Body of pancreas (tissue), 4 donors: ENCODE results near the gene NCAPD2. TPM values are rescaled to one million over a fixed set of nuclear protein-coding genes. Genes with fewer than 3 reads are reported as not detected.

ENCODE experiments used
- ATAC-seq: fragments of 150-250 bp; one replicate; pipeline ENCODE4 v1.9.1; 2016
- DNase-seq, 4 donors: peaks; one replicate each; pipeline ENCODE4 v3.0.0-alpha.2; 2019
- H3K27ac ChIP-seq, 4 donors: fragments of 200-600 bp; sonication (generic); 1 replicate in 3 of 4; 2 replicates in 1 of 4; pipeline versions ENCODE4 v1.5.1 to v1.6.1; 2016 to 2019; ENCODE audit warnings: mild to moderate bottlenecking in 1 of 4, mixed read lengths in 1 of 4, moderate library complexity in 1 of 4
- H3K27me3 ChIP-seq, 2 donors: fragments of 200-600 bp; sonication (generic); one replicate each; pipeline ENCODE4 v1.6.0; 2016; ENCODE audit warnings: mild to moderate bottlenecking in 1 of 2
- H3K36me3 ChIP-seq, 2 donors: fragments of 200-600 bp; sonication (generic); replicated peaks in 1 of 2; 2 replicates each; pipeline ENCODE4 v1.5.1; 2016; ENCODE audit warnings: low read depth in 2 of 2; ENCODE audit not compliant: insufficient read depth in 1 of 2
- H3K4me1 ChIP-seq: fragments of 200-600 bp; sonication (generic); one replicate; pipeline ENCODE4 v1.6.0; 2016
- H3K4me3 ChIP-seq, 2 donors: fragments of 200-600 bp; sonication (generic); 1 replicate in 1 of 2; 2 replicates in 1 of 2; pipeline ENCODE4 v1.5.1; 2016 to 2019
- H3K9me3 ChIP-seq, 3 donors: fragments of 200-600 bp; sonication (generic); 1 replicate in 2 of 3; 2 replicates in 1 of 3; pipeline ENCODE4 v1.5.1; 2016
- CTCF ChIP-seq, 7 experiments: fragments of 450-650 bp in 4 of 7; fragments of 200-600 bp in 3 of 7; sonication (generic) in 3 of 7; IDR thresholded peaks; one replicate each; pipeline ENCODE4 v1.5.1; 2016 to 2019; ENCODE audit warnings: antibody characterized with exemption in 7 of 7
- POLR2A ChIP-seq, 3 donors: fragments of 450-650 bp; IDR thresholded peaks; one replicate each; pipeline ENCODE4 v1.6.1; 2016; ENCODE audit warnings: antibody characterized with exemption in 3 of 3, mild to moderate bottlenecking in 2 of 3
- WGBS, 2 donors: methylation state at CpG; one replicate each; pipeline ENCODE4 v1.1.5; 2017; 5-methylcytosine and 5-hydroxymethylcytosine counted together
- intact Hi-C: fragments of 100-400 bp; cut with DNase I; formaldehyde crosslinking; loops from one replicate; pipeline ENCODE4 v1.15.1; 2023
- total RNA-seq, 2 donors: library from RNA; depleted of rRNA; stranded (reverse); fragments of >200 nt; gene quantifications; one replicate each; pipeline ENCODE4 v1.1.0, GENCODE V29; 2016

The NCAPD2 gene
- total RNA-seq, 2 donors from 2014 or later: 9.3 to 46.1 TPM

- no peak for ATAC-seq
- intact Hi-C loops: no loop called here
- Histone ChIP-seq H3K27me3 (no peaks in the 10 kb centered on the region), H3K9me3 (no peaks in the 10 kb centered on the region), H3K27ac (no peak overlapping the region), H3K36me3 (peaks cover 4 to 23% of the 10 kb centered on the region in 2 donors), H3K4me3 (no peak overlapping the region), H3K4me1 (peaks cover 11% of the 10 kb centered on the region)
- DNase-seq: no peak
- TF ChIP-seq POLR2A (IDR thresholded peaks at IDR 0.05) (no peak), CTCF (IDR thresholded peaks at IDR 0.05) (no peak)
- WGBS, 2 donors: 78 to 81% methylated on average over 6 to 9 of the region's 12 CpGs
Measured at GRCh38 chr12:6457220-6457945, 36.5 kb upstream of the NCAPD2 start.

- Histone ChIP-seq H3K27ac (no peak overlapping the region), H3K27me3 (no peaks in the 10 kb centered on the region), H3K36me3 (peaks cover 4 to 23% of the 10 kb centered on the region in 2 donors), H3K9me3 (no peaks in the 10 kb centered on the region), H3K4me3 (no peak overlapping the region), H3K4me1 (peaks cover under 1% of the 10 kb centered on the region)
- DNase-seq: no peak
- no peak for ATAC-seq
- WGBS, 2 donors: 90 to 93% methylated on average over 14 of the region's 14 CpGs
- TF ChIP-seq POLR2A (IDR thresholded peaks at IDR 0.05) (no peak), CTCF (IDR thresholded peaks at IDR 0.05) (no peak)
- intact Hi-C loops: no loop called here
Measured at GRCh38 chr12:6458281-6459003, 35.5 kb upstream of the NCAPD2 start.

- H3K9me3 ChIP-seq: no peaks in the 10 kb centered on the region
- DNase-seq (no peak), ATAC-seq (no peak)
- no peak overlapping the region for H3K4me3 ChIP-seq
- peaks cover 4 to 23% of the 10 kb centered on the region in 2 donors for H3K36me3 ChIP-seq
- no peaks in the 10 kb centered on the region for H3K4me1 ChIP-seq
- H3K27me3 ChIP-seq: no peaks in the 10 kb centered on the region
- H3K27ac ChIP-seq: no peak overlapping the region
- WGBS, 2 donors: 96 to 100% methylated on average over 2 of the region's 2 CpGs
- intact Hi-C loops: no loop called here
- no peak for TF ChIP-seq POLR2A (IDR thresholded peaks at IDR 0.05)
- TF ChIP-seq CTCF (IDR thresholded peaks at IDR 0.05): no peak
Measured at GRCh38 chr12:6459004-6459337, 34.9 kb upstream of the NCAPD2 start.

GRCh38 chr12:6460751-6461371, 33.0 kb upstream of the NCAPD2 start:
- Histone ChIP-seq H3K9me3 (no peaks in the 10 kb centered on the region), H3K4me1 (no peaks in the 10 kb centered on the region)

More at GRCh38 chr12:6460751-6461371, 33.0 kb upstream of the NCAPD2 start:
- peaks cover 4 to 20% of the 10 kb centered on the region in 2 donors for H3K36me3 ChIP-seq
- TF ChIP-seq POLR2A (IDR thresholded peaks at IDR 0.05): no peak
- peak overlapping the region in 1 of 4 donors; percentile 59 for H3K27ac ChIP-seq
- no peak overlapping the region for H3K4me3 ChIP-seq
- ATAC-seq (no peak), DNase-seq (no peak)
- intact Hi-C loops: loop anchor here (5.0 kb wide), 1 partner anchor 34 kb away; no protein-coding TSS in a partner anchor
- no peaks in the 10 kb centered on the region for H3K27me3 ChIP-seq
- WGBS, 2 donors: 80 to 90% methylated on average over 8 to 10 of the region's 10 CpGs
